Measurements from ENCODE around the gene ITGA6. TPM values are rescaled to one million over a fixed set of nuclear protein-coding genes. Genes with fewer than 3 reads are reported as not detected.

ITGA6 gene
- total RNA-seq, 1 experiment from 2014 or later: 93.1 TPM

DNA sequence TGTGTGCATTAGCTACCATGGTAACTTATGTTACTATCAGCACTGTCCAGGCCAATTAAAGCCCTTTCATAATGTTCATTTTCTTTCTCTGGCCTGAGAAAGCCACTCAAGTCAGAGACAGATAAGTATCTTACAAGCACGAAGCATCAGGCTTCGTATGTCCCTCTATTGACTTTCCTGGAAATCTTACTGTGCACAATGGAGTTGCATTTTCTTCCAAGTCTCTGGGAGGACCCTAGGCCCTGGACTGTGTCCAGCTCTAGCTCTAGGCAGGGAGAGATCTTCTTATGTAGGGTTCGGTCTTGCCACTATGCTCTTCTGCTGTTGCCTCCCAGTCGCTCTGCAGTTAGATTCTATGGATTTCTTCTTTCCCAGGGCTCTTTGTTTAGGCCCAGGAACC lies 40.0 kb upstream of the ITGA6 start:
- H3K27ac ChIP-seq (ENCODE audit: low read depth, low read length): no peak overlapping the region
- ChIA-PET CTCF (no interaction called here), POLR2A (no interaction called here), RAD21 (ENCODE audit: low non-redundant PET in 1 of 2, low total read pairs in 2 of 2, uncharacterized antibody in 2 of 2, unreplicated experiment in 2 of 2) (no interaction called here)
- no peak overlapping the region for H3K4me2 ChIP-seq (ENCODE audit: low read length)
- H3K27me3 ChIP-seq (ENCODE audit: insufficient read depth, low read length): no peaks in the 10 kb centered on the region
- no peak for TF ChIP-seq EZH2phosphoT487 (IDR thresholded peaks at IDR 0.05; ENCODE audit: borderline replicate concordance)
- ATAC-seq: no peak
- H3K9me3 ChIP-seq (ENCODE audit: control insufficient read depth in 1 of 2, insufficient read depth in 1 of 2, low read depth in 1 of 2, low read length in 2 of 2): no peaks in the 10 kb centered on the region; a peak in 1 of 4 replicates
- H3K36me3 ChIP-seq (ENCODE audit: control insufficient read depth in 1 of 2, insufficient read depth in 2 of 2, low read length in 2 of 2): no peaks in the 10 kb centered on the region
- H3K4me1 ChIP-seq (ENCODE audit: control insufficient read depth in 1 of 2, insufficient read depth in 2 of 2, low read length in 2 of 2): no peaks in the 10 kb centered on the region
- BruUV-seq (replicated peaks): no TSS peak
- no peaks in the 10 kb centered on the region for H4K20me1 ChIP-seq (ENCODE audit: insufficient read depth)
- no peak overlapping the region for H3K9ac ChIP-seq (ENCODE audit: low read length)
- no peaks in the 10 kb centered on the region for H3K79me2 ChIP-seq (ENCODE audit: insufficient read depth, low read length)
- DNase-seq (ENCODE audit: low read depth, low spot score): no peak
- no peak overlapping the region for H3K4me3 ChIP-seq (replicated peaks in 1 of 2; ENCODE audit: low read depth in 1 of 2, low read length in 2 of 2)
- H2AFZ ChIP-seq (ENCODE audit: low read depth, low read length, poor library complexity, severe bottlenecking): no peak overlapping the region
- no peaks in the 10 kb centered on the region for H3K9me2 ChIP-seq (ENCODE audit: insufficient read depth)
- intact Hi-C loops (cut with micrococcal nuclease): no loop called here

- no peak overlapping the region for H3K4me3 ChIP-seq (replicated peaks in 1 of 2; ENCODE audit: low read depth in 1 of 2, low read length in 2 of 2)
- no peaks in the 10 kb centered on the region for H3K9me2 ChIP-seq (ENCODE audit: insufficient read depth)
- H3K27me3 ChIP-seq (ENCODE audit: insufficient read depth, low read length): no peaks in the 10 kb centered on the region
- no peaks in the 10 kb centered on the region for H3K36me3 ChIP-seq (ENCODE audit: control insufficient read depth in 1 of 2, insufficient read depth in 2 of 2, low read length in 2 of 2)
- H3K9me3 ChIP-seq (ENCODE audit: control insufficient read depth in 1 of 2, insufficient read depth in 1 of 2, low read depth in 1 of 2, low read length in 2 of 2): no peaks in the 10 kb centered on the region; a peak in 1 of 4 replicates
- intact Hi-C loops (cut with micrococcal nuclease): no loop called here
- BruUV-seq (replicated peaks): no TSS peak
- POLR2A ChIA-PET: no interaction called here
- no peak for ATAC-seq
- H3K27ac ChIP-seq (ENCODE audit: low read depth, low read length): no peak overlapping the region
- no peak for TF ChIP-seq TCF7L2 (IDR thresholded peaks at IDR 0.05; ENCODE audit: borderline replicate concordance, extremely low read depth, insufficient read depth, insufficient read length)
- no peak for TF ChIP-seq ZNF274 (IDR thresholded peaks at IDR 0.05; ENCODE audit: low read depth, low read length)
- no peak for TF ChIP-seq EZH2 (IDR thresholded peaks at IDR 0.05)
- TF ChIP-seq JUND (IDR thresholded peaks at IDR 0.05): no peak
- no peak for TF ChIP-seq EGR1 (IDR thresholded peaks at IDR 0.05; ENCODE audit: low read depth)
- no peak for TF ChIP-seq CEBPB (IDR thresholded peaks at IDR 0.05; ENCODE audit: low read depth)
- no peak for TF ChIP-seq SP1 (IDR thresholded peaks at IDR 0.05; ENCODE audit: low read depth)
- no peak for TF ChIP-seq RAD21 (IDR thresholded peaks at IDR 0.05; ENCODE audit: low read depth)
- TF ChIP-seq SIN3A (IDR thresholded peaks at IDR 0.05; ENCODE audit: low read depth): no peak
- TF ChIP-seq ZFX (IDR thresholded peaks at IDR 0.05): no peak
- no peak overlapping the region for H3K4me2 ChIP-seq (ENCODE audit: low read length)
- no peak for DNase-seq (ENCODE audit: low read depth, low spot score)
- no peaks in the 10 kb centered on the region for H3K79me2 ChIP-seq (ENCODE audit: insufficient read depth, low read length)
- CTCF ChIA-PET: no interaction called here
- RAD21 ChIA-PET (ENCODE audit: low non-redundant PET in 1 of 2, low total read pairs in 2 of 2, uncharacterized antibody in 2 of 2, unreplicated experiment in 2 of 2): no interaction called here
- H3K4me1 ChIP-seq (ENCODE audit: control insufficient read depth in 1 of 2, insufficient read depth in 2 of 2, low read length in 2 of 2): no peaks in the 10 kb centered on the region
- no peaks in the 10 kb centered on the region for H4K20me1 ChIP-seq (ENCODE audit: insufficient read depth)
- H2AFZ ChIP-seq (ENCODE audit: low read depth, low read length, poor library complexity, severe bottlenecking): no peak overlapping the region
- H3K9ac ChIP-seq (ENCODE audit: low read length): no peak overlapping the region
Observed at GRCh38 chr2:172389685-172390339, 37.6 kb upstream of the ITGA6 start.

Measured in HCT116 (cell line).